Uterus (tissue), 4 donors: Measurements from ENCODE around the gene MCOLN2. TPM values are rescaled to one million over a fixed set of nuclear protein-coding genes. Genes with fewer than 3 reads are reported as not detected.

ENCODE experiments used
- DNase-seq, 2 donors: peaks; one replicate each; pipeline ENCODE4 v3.0.0-alpha.2; 2019 to 2020
- H3K27ac ChIP-seq, 2 donors: fragments of 200-600 bp; sonication (generic); 1 replicate in 1 of 2; 2 replicates in 1 of 2; pipeline ENCODE4 v1.5.1; 2016 to 2018
- H3K27me3 ChIP-seq, 2 donors: fragments of 200-600 bp; sonication (generic); one replicate each; pipeline ENCODE4 v1.5.1; 2018 to 2019; ENCODE audit warnings: control low read depth in 1 of 2
- H3K36me3 ChIP-seq, 2 donors: fragments of 200-600 bp; sonication (generic); one replicate each; pipeline ENCODE4 v1.5.1; 2019; ENCODE audit warnings: control low read depth in 1 of 2
- H3K4me1 ChIP-seq, 2 donors: fragments of 200-600 bp; sonication (generic); one replicate each; pipeline ENCODE4 v1.5.1; 2018 to 2019; ENCODE audit warnings: control low read depth in 1 of 2
- H3K4me3 ChIP-seq, 2 donors: fragments of 200-600 bp; sonication (generic); 1 replicate in 1 of 2; 2 replicates in 1 of 2; pipeline ENCODE4 v1.5.1; 2018 to 2019; ENCODE audit warnings: mild to moderate bottlenecking in 1 of 2
- H3K9me3 ChIP-seq, 2 donors: fragments of 200-600 bp; sonication (generic); one replicate each; pipeline ENCODE4 v1.5.1; 2019; ENCODE audit warnings: control low read depth in 1 of 2
- CTCF ChIP-seq, 4 experiments: fragments of 200-600 bp in 2 of 4; fragments of 450-650 bp in 2 of 4; sonication (generic) in 2 of 4; IDR thresholded peaks; one replicate each; pipeline ENCODE4 v1.5.1; 2016 to 2019; ENCODE audit warnings: antibody characterized with exemption in 4 of 4, mild to moderate bottlenecking in 2 of 4, moderate library complexity in 1 of 4
- POLR2A ChIP-seq, 2 donors: fragments of 450-650 bp; IDR thresholded peaks; one replicate each; pipeline ENCODE4 v1.6.1; 2016; ENCODE audit warnings: antibody characterized with exemption in 2 of 2, mild to moderate bottlenecking in 1 of 2, moderate library complexity in 1 of 2
- intact Hi-C: fragments of 100-400 bp; cut with DNase I; formaldehyde crosslinking; loops from one replicate; pipeline ENCODE4 v1.15.1; 2023; ENCODE audit warnings: low total_unique reads
- total RNA-seq, 4 donors: library from RNA; depleted of rRNA in 3 of 4; stranded (reverse); fragments of >200 nt in 3 of 4; gene quantifications; one replicate each; pipeline versions ENCODE4 v1.1.0 to v1.2.4, GENCODE V29; 2014 to 2023
- donor health status: DM: yes; HTN: yes; CAD: no.

The MCOLN2 gene
- total RNA-seq, 4 donors from 2014 or later = 0.73 to 10.3 TPM; not detected in 2

GRCh38 chr1:84888753-84889152, 108.2 kb downstream of the MCOLN2 start:
- peaks cover 0 to 6% of the 10 kb centered on the region in 2 donors for H3K4me1 ChIP-seq
- DNase-seq = no peak
- intact Hi-C loops = no loop called here
- TF ChIP-seq CTCF (IDR thresholded peaks at IDR 0.05) = no peak
- TF ChIP-seq POLR2A (IDR thresholded peaks at IDR 0.05) = no peak
- H3K36me3 ChIP-seq = no peaks in the 10 kb centered on the region
- H3K27ac ChIP-seq = no peak overlapping the region
- no peak overlapping the region for H3K4me3 ChIP-seq
- peaks cover 0 to 5% of the 10 kb centered on the region in 2 donors for H3K27me3 ChIP-seq
- H3K9me3 ChIP-seq = no peaks in the 10 kb centered on the region

- TF ChIP-seq CTCF (IDR thresholded peaks at IDR 0.05) (no peak), POLR2A (IDR thresholded peaks at IDR 0.05) (no peak)
- intact Hi-C loops = no loop called here
- no peak for DNase-seq
Observed at GRCh38 chr1:84887261-84887934, 109.5 kb downstream of the MCOLN2 start.

GRCh38 chr1:84885469-84885868, 111.4 kb downstream of the MCOLN2 start:
- no peak for DNase-seq
- TF ChIP-seq POLR2A (IDR thresholded peaks at IDR 0.05) = no peak
- no peak for TF ChIP-seq CTCF (IDR thresholded peaks at IDR 0.05)
- H3K27me3 ChIP-seq = no peaks in the 10 kb centered on the region
- H3K4me1 ChIP-seq = no peaks in the 10 kb centered on the region
- intact Hi-C loops = no loop called here
- H3K4me3 ChIP-seq = no peak overlapping the region
- no peak overlapping the region for H3K27ac ChIP-seq
- H3K36me3 ChIP-seq = no peaks in the 10 kb centered on the region
- H3K9me3 ChIP-seq = no peaks in the 10 kb centered on the region

More at GRCh38 chr1:84887261-84887934, 109.5 kb downstream of the MCOLN2 start:
- Histone ChIP-seq H3K4me3 (no peak overlapping the region), H3K27ac (no peak overlapping the region), H3K4me1 (no peaks in the 10 kb centered on the region), H3K27me3 (no peaks in the 10 kb centered on the region), H3K9me3 (no peaks in the 10 kb centered on the region), H3K36me3 (no peaks in the 10 kb centered on the region)

- intact Hi-C loops = no loop called here
- Histone ChIP-seq H3K27me3 (no peaks in the 10 kb centered on the region), H3K36me3 (no peaks in the 10 kb centered on the region), H3K27ac (no peak overlapping the region), H3K4me1 (no peaks in the 10 kb centered on the region), H3K4me3 (no peak overlapping the region), H3K9me3 (no peaks in the 10 kb centered on the region)
- DNase-seq = no peak
- TF ChIP-seq POLR2A (IDR thresholded peaks at IDR 0.05) = no peak
- TF ChIP-seq CTCF (IDR thresholded peaks at IDR 0.05) = no peak
Observed at GRCh38 chr1:84884671-84885389, 112.1 kb downstream of the MCOLN2 start.

- no peak overlapping the region for H3K27ac ChIP-seq
- H3K4me3 ChIP-seq = no peak overlapping the region
- TF ChIP-seq CTCF (IDR thresholded peaks at IDR 0.05) (no peak), POLR2A (IDR thresholded peaks at IDR 0.05) (no peak)
- no peaks in the 10 kb centered on the region for H3K27me3 ChIP-seq
- no peaks in the 10 kb centered on the region for H3K9me3 ChIP-seq
- intact Hi-C loops = no loop called here
- H3K36me3 ChIP-seq = no peaks in the 10 kb centered on the region
- no peak for DNase-seq
- H3K4me1 ChIP-seq = no peaks in the 10 kb centered on the region
Observed at GRCh38 chr1:84883286-84883685, 113.6 kb downstream of the MCOLN2 start.
